Measurements from ENCODE around the gene GPR61.

GRCh38 chr1:109578947-109579443 is 39.3 kb downstream of the GPR61 start:
- TF ChIP-seq CTCF (conservative IDR thresholded peaks at IDR 0.05; ENCODE audit: low read depth, low read length) (no peak), EZH2phosphoT487 (IDR thresholded peaks at IDR 0.05; ENCODE audit: borderline replicate concordance, low read length) (no peak)

Measured in PC-3 (cell line).